H9 (cell line): ENCODE data around the gene CHST13. TPM values are rescaled to one million over a fixed set of nuclear protein-coding genes. Genes with fewer than 3 reads are reported as not detected.

Experiments
- DNase-seq: peaks from one replicate; pipeline ENCODE4 v3.0.0-alpha.2; 2017
- H2AFZ ChIP-seq: one replicate; pipeline ENCODE4 v1.6.1; 2013; ENCODE audit warnings: mild to moderate bottlenecking, low read length, control low read depth, moderate library complexity
- H2AK5ac ChIP-seq: 2 replicates; pipeline ENCODE4 v1.6.1; 2013; ENCODE audit warnings: low read length, control low read depth, mixed read lengths; ENCODE audit not compliant: insufficient read length
- H2BK120ac ChIP-seq: one replicate; pipeline ENCODE4 v1.6.1; 2013; ENCODE audit warnings: low read depth, mild to moderate bottlenecking, low read length, control low read depth, inconsistent platforms; ENCODE audit not compliant: poor library complexity, severe bottlenecking
- H2BK12ac ChIP-seq: 2 replicates; pipeline ENCODE4 v1.6.1; 2013; ENCODE audit warnings: low read length, control low read depth, mixed read lengths, low read depth; ENCODE audit not compliant: insufficient read length
- H2BK15ac ChIP-seq: 2 replicates; pipeline ENCODE4 v1.6.1; 2013; ENCODE audit warnings: low read depth, low read length, control low read depth
- H2BK20ac ChIP-seq: one replicate; pipeline ENCODE4 v1.6.1; 2013; ENCODE audit warnings: low read depth, mild to moderate bottlenecking, low read length, control low read depth, inconsistent platforms; ENCODE audit not compliant: poor library complexity, severe bottlenecking
- H2BK5ac ChIP-seq: 2 replicates; pipeline ENCODE4 v1.6.1; 2013; ENCODE audit warnings: low read length, control low read depth, mixed read lengths; ENCODE audit not compliant: insufficient read length
- H3K14ac ChIP-seq: 2 replicates; pipeline ENCODE4 v1.6.1; 2013; ENCODE audit warnings: low read length, control low read depth; ENCODE audit not compliant: insufficient read depth
- H3K18ac ChIP-seq: 2 replicates; pipeline ENCODE4 v1.6.1; 2013; ENCODE audit warnings: low read depth, mild to moderate bottlenecking, mixed read lengths, low read length, control low read depth; ENCODE audit not compliant: insufficient read length
- H3K23ac ChIP-seq: 2 replicates; pipeline ENCODE4 v1.6.1; 2013; ENCODE audit warnings: low read length, control low read depth, mixed read lengths, low read depth; ENCODE audit not compliant: insufficient read length
- H3K23me2 ChIP-seq: 2 replicates; pipeline ENCODE4 v1.6.1; 2013; ENCODE audit warnings: low read depth, mild to moderate bottlenecking, mixed read lengths, low read length, control low read depth; ENCODE audit not compliant: insufficient read length, poor library complexity, severe bottlenecking
- H3K27ac ChIP-seq: 2 replicates; pipeline ENCODE4 v1.5.1; 2013; ENCODE audit warnings: low read length, control low read depth, mixed read lengths, low read depth; ENCODE audit not compliant: insufficient read length
- H3K27me3 ChIP-seq: 2 replicates; pipeline ENCODE4 v1.6.1; 2013; ENCODE audit warnings: low read length, control low read depth, inconsistent platforms; ENCODE audit not compliant: insufficient read depth
- H3K4ac ChIP-seq: 2 replicates; pipeline ENCODE4 v1.6.1; 2013; ENCODE audit warnings: low read depth, mild to moderate bottlenecking, control low read depth, inconsistent platforms, low read length, moderate library complexity
- H3K4me1 ChIP-seq: 2 replicates; pipeline ENCODE4 v1.6.1; 2013; ENCODE audit warnings: low read length, control low read depth, inconsistent platforms; ENCODE audit not compliant: insufficient read depth
- H3K4me2 ChIP-seq: 2 replicates; pipeline ENCODE4 v1.6.1; 2013; ENCODE audit warnings: low read length, control low read depth, mixed read lengths; ENCODE audit not compliant: insufficient read length, insufficient read depth
- H3K56ac ChIP-seq: 2 replicates; pipeline ENCODE4 v1.6.1; 2013; ENCODE audit warnings: low read depth, mild to moderate bottlenecking, mixed read lengths, low read length, control low read depth; ENCODE audit not compliant: insufficient read length
- H3K79me1 ChIP-seq: 2 replicates; pipeline ENCODE4 v1.6.1; 2013; ENCODE audit warnings: low read depth, mild to moderate bottlenecking, moderate library complexity, low read length, control low read depth, inconsistent platforms; ENCODE audit not compliant: insufficient read depth, poor library complexity, severe bottlenecking
- H3K79me2 ChIP-seq: 2 replicates; pipeline ENCODE4 v1.6.1; 2013; ENCODE audit warnings: low read length, control low read depth, inconsistent platforms; ENCODE audit not compliant: insufficient read depth
- H3K9ac ChIP-seq: 2 replicates; pipeline ENCODE4 v1.6.1; 2013; ENCODE audit warnings: low read length, control low read depth, mixed read lengths; ENCODE audit not compliant: insufficient read length; ENCODE audit errors: extremely low read depth
- H3K9me3 ChIP-seq: one replicate; pipeline ENCODE4 v1.6.1; 2013; ENCODE audit warnings: low read depth, low read length, inconsistent platforms; ENCODE audit not compliant: control insufficient read depth
- H3T11ph ChIP-seq: one replicate; pipeline ENCODE4 v1.6.1; 2013; ENCODE audit warnings: mild to moderate bottlenecking, low read length, control low read depth, inconsistent platforms
- H4K20me1 ChIP-seq: one replicate; pipeline ENCODE4 v1.6.1; 2013; ENCODE audit not compliant: control insufficient read depth, insufficient read length, insufficient read depth
- H4K5ac ChIP-seq: 2 replicates; pipeline ENCODE4 v1.6.1; 2013; ENCODE audit warnings: low read depth, mild to moderate bottlenecking, mixed read lengths, low read length, control low read depth; ENCODE audit not compliant: insufficient read length
- H4K8ac ChIP-seq: replicated peaks from 2 replicates; pipeline ENCODE4 v1.6.1; 2013; ENCODE audit warnings: low read length, control low read depth, mixed read lengths, low read depth; ENCODE audit not compliant: insufficient read length
- H4K91ac ChIP-seq: 2 replicates; pipeline ENCODE4 v1.6.1; 2013; ENCODE audit warnings: low read depth, mild to moderate bottlenecking, moderate library complexity, mixed read lengths, low read length, control low read depth; ENCODE audit not compliant: insufficient read length
- H3K27ac Mint-ChIP-seq, 3 experiments: 2 replicates in 2 of 3; 3 replicates in 1 of 3; pipeline ENCODE4 v1.8.0; 2020 to 2021; ENCODE audit warnings: mixed read lengths in 3 of 3, mild to moderate bottlenecking in 1 of 3, moderate library complexity in 1 of 3
- H3K27me3 Mint-ChIP-seq: 2 replicates; pipeline ENCODE4 v1.8.0; 2021; ENCODE audit warnings: low read depth, mild to moderate bottlenecking, moderate library complexity, mixed read lengths
- H3K36me3 Mint-ChIP-seq, 3 experiments: 2 replicates in 2 of 3; 3 replicates in 1 of 3; pipeline ENCODE4 v1.8.0; 2020 to 2021; ENCODE audit warnings: low read depth in 3 of 3, mixed read lengths in 3 of 3; ENCODE audit not compliant: insufficient read depth in 1 of 3
- H3K4me1 Mint-ChIP-seq, 2 experiments: 2 replicates each; pipeline ENCODE4 v1.8.0; 2020; ENCODE audit warnings: mixed read lengths in 2 of 2
- H3K4me3 Mint-ChIP-seq, 2 experiments: 2 replicates in 1 of 2; 3 replicates in 1 of 2; pipeline ENCODE4 v1.8.0; 2020 to 2021; ENCODE audit warnings: mild to moderate bottlenecking in 2 of 2, mixed read lengths in 2 of 2, moderate library complexity in 1 of 2
- H3K9me3 Mint-ChIP-seq, 2 experiments: 2 replicates in 1 of 2; 3 replicates in 1 of 2; pipeline ENCODE4 v1.8.0; 2020; ENCODE audit warnings: mild to moderate bottlenecking in 2 of 2, mixed read lengths in 2 of 2, moderate library complexity in 1 of 2
- WGBS: extraction: QIAGEN DNeasy Blood & Tissue Kit; methylation state at CpG from one replicate; pipeline ENCODE4 v1.1.7; 2013; ENCODE audit warnings: missing lambda C conversion rate, low lambda C conversion rate, mixed read lengths; ENCODE audit not compliant: insufficient read length; ENCODE audit errors: extremely low coverage; 5-methylcytosine and 5-hydroxymethylcytosine counted together
- total RNA-seq: library from RNA; stranded (reverse); gene quantifications from 2 replicates; pipeline ENCODE4 v1.2.1, GENCODE V29; 2021
- TF ChIP-seq, protein P1 (sequence below): fragments of 200-600 bp; sonication (generic); conservative IDR thresholded peaks from 3 replicates; pipeline ENCODE4 v1.8.0; 2021; ENCODE audit warnings: antibody characterized with exemption, mild to moderate bottlenecking

The CHST13 gene
- total RNA-seq, 1 experiment from 2014 or later, result 0.85 TPM

GRCh38 chr3:126527006-126527405, 3.1 kb downstream of the CHST13 start:
- no peak overlapping the region for H3K9ac ChIP-seq
- H2BK20ac ChIP-seq, result no peak overlapping the region
- no peak overlapping the region for H3T11ph ChIP-seq
- no peak overlapping the region for H2BK120ac ChIP-seq
- H3K23me2 ChIP-seq, result no peaks in the 10 kb centered on the region
- H2BK5ac ChIP-seq, result no peak overlapping the region
- Mint-ChIP-seq H3K4me1 (peaks cover 3 to 24% of the 10 kb centered on the region in 2 experiments), H3K9me3 (no peaks in the 10 kb centered on the region; a peak in 1 of 5 replicates), H3K27ac (no peak overlapping the region; a peak in 1 of 7 replicates), H3K36me3 (no peaks in the 10 kb centered on the region; a peak in 1 of 7 replicates), H3K27me3 (peaks cover 42% of the 10 kb centered on the region), H3K4me3 (no peak overlapping the region)
- H3K27ac ChIP-seq, result no peak overlapping the region
- H2BK12ac ChIP-seq, result no peak overlapping the region
- no peak overlapping the region for H3K4ac ChIP-seq
- no peaks in the 10 kb centered on the region for H3K79me1 ChIP-seq
- H2BK15ac ChIP-seq, result no peak overlapping the region
- H3K56ac ChIP-seq, result no peak overlapping the region
- TF ChIP-seq, protein P1, sequence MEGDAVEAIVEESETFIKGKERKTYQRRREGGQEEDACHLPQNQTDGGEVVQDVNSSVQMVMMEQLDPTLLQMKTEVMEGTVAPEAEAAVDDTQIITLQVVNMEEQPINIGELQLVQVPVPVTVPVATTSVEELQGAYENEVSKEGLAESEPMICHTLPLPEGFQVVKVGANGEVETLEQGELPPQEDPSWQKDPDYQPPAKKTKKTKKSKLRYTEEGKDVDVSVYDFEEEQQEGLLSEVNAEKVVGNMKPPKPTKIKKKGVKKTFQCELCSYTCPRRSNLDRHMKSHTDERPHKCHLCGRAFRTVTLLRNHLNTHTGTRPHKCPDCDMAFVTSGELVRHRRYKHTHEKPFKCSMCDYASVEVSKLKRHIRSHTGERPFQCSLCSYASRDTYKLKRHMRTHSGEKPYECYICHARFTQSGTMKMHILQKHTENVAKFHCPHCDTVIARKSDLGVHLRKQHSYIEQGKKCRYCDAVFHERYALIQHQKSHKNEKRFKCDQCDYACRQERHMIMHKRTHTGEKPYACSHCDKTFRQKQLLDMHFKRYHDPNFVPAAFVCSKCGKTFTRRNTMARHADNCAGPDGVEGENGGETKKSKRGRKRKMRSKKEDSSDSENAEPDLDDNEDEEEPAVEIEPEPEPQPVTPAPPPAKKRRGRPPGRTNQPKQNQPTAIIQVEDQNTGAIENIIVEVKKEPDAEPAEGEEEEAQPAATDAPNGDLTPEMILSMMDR, result no peak
- H3K4me1 ChIP-seq, result no peaks in the 10 kb centered on the region
- H3K79me2 ChIP-seq, result no peaks in the 10 kb centered on the region
- no CpG with 5 or more reads among the region's 7 CpGs for WGBS
- H2AK5ac ChIP-seq, result no peak overlapping the region
- no peak overlapping the region for H3K23ac ChIP-seq
- H3K27me3 ChIP-seq, result no peaks in the 10 kb centered on the region; the same call in 1 of the 2 replicates
- H4K5ac ChIP-seq, result no peak overlapping the region
- DNase-seq, result no peak
- H3K14ac ChIP-seq, result no peak overlapping the region
- H4K8ac ChIP-seq, result no peak overlapping the region
- no peak overlapping the region for H4K91ac ChIP-seq
- H2AFZ ChIP-seq, result no peak overlapping the region
- H3K4me2 ChIP-seq, result no peak overlapping the region
- H3K18ac ChIP-seq, result no peak overlapping the region
- no peaks in the 10 kb centered on the region for H4K20me1 ChIP-seq
- no peaks in the 10 kb centered on the region for H3K9me3 ChIP-seq
